ENCODE data around the gene HARS1. TPM values are rescaled to one million over a fixed set of nuclear protein-coding genes. Genes with fewer than 3 reads are reported as not detected.
A peak's percentile ranks its signal among the peaks of the same experiment; 100 is the strongest.

HARS1 gene
- total RNA-seq, 4 donors from 2014 or later, result 45.7 to 68.7 (median 59.9) TPM

DNA sequence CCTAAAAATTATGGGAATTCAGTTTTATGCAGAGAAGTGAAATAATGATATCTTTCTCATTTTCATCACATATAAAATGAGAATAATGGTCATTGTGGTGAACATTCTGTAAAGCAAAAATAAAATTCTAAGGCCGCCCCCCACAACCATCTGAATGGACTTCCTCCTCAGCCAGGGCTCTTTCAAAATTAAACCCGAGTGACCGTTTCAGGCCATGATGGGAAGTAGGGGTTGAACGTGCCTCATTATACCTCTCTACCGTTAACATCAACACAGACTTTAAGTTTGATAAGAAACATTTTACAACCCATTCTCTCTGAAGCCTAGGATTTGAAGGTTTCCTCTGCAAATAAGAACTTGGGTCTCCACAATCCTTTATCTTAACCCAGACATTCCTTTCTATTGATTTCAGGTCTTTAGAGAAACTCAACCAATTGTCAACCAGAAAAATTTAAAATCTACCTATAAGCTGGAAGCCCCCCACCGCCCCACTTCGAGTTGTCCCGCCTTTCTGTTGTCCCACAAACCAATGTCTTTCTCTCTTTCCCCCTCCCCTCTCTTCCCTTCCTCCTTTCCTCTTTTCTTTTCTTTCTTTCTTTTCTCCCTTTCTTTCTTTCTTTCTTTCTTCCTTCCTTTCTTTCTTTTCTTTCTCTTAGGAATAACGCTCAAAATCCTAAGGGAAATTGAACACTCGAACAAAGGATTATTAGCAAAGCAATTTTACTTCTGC is 53.6 kb downstream of the HARS1 start:
- no peak overlapping the region for H3K27ac ChIP-seq (replicated peaks in 1 of 4)
- H3K36me3 ChIP-seq, result peaks cover 0 to 12% (median 9%) of the 10 kb centered on the region in 4 donors
- peaks cover 16 to 41% (median 38%) of the 10 kb centered on the region in 4 donors for H3K4me1 ChIP-seq
- no peaks in the 10 kb centered on the region for H3K9me3 ChIP-seq
- H3K4me3 ChIP-seq, result no peak overlapping the region
- no peaks in the 10 kb centered on the region for H3K27me3 ChIP-seq
- no peak for TF ChIP-seq EP300 (IDR thresholded peaks at IDR 0.05)
- TF ChIP-seq, protein P1, sequence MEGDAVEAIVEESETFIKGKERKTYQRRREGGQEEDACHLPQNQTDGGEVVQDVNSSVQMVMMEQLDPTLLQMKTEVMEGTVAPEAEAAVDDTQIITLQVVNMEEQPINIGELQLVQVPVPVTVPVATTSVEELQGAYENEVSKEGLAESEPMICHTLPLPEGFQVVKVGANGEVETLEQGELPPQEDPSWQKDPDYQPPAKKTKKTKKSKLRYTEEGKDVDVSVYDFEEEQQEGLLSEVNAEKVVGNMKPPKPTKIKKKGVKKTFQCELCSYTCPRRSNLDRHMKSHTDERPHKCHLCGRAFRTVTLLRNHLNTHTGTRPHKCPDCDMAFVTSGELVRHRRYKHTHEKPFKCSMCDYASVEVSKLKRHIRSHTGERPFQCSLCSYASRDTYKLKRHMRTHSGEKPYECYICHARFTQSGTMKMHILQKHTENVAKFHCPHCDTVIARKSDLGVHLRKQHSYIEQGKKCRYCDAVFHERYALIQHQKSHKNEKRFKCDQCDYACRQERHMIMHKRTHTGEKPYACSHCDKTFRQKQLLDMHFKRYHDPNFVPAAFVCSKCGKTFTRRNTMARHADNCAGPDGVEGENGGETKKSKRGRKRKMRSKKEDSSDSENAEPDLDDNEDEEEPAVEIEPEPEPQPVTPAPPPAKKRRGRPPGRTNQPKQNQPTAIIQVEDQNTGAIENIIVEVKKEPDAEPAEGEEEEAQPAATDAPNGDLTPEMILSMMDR (IDR thresholded peaks at IDR 0.05), result no peak
- no peak for TF ChIP-seq POLR2A (IDR thresholded peaks at IDR 0.05; ENCODE audit: low read depth)
- no peak for TF ChIP-seq POLR2AphosphoS5 (IDR thresholded peaks at IDR 0.05)
- no peak for DNase-seq (ENCODE audit: extremely low spot score)
- intact Hi-C loops (cut with DNase I), result loop anchor here (5.0 kb wide), 2 partner anchors 70 to 85 kb away; no protein-coding TSS in a partner anchor
- 87% methylated on average over 10 of the region's 10 CpGs for WGBS

DNA sequence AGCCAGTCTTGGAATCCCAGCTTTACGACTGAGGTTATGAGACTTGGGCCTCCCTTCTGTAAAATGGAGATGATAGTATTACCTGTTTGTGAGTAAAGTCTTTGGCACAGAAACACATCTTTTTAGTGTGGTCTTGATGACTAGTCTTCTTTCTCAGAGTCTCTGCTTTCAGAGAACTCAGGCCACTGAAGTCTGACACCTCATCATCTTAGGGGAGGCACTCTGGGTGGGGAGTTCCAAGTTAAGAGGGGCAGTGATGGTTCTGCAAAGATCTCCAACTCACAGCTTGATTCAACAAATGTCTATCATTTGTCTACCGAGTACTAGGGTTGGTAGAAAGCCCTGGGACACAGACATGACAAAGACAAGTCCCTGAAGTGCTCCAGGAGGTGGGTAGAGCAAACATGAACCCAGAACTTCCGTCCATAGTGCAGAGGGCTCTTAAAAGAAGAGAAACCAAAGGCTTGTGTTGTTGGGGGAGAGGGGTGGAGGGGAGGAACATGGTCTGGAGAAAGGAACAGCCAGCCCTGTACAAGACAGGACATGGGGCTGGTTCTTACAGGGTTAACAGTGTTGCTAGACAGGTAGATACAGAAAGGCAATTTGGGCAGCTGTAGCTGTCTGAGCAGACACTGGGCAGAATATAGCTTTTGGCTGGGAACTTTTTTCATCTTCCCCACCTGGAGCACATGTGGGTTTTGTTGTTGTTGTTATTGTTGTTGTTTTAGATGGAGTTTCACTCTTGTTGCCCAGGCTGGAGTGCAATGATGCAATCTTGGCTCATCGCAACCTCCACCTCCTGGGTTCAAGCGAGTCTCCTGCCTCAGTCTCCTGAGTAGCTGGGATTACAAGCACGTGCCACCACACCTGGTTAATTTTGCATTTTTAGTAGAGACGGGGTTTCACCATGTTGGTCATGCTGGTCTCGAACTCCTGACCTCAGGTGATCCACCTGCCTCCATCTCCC is 55.6 kb downstream of the HARS1 start:
- Histone ChIP-seq H3K9me3 (no peaks in the 10 kb centered on the region), H3K4me1 (peaks cover 23 to 49% (median 42%) of the 10 kb centered on the region in 4 donors), H3K36me3 (no peaks in the 10 kb centered on the region), H3K4me3 (no peak overlapping the region), H3K27me3 (no peaks in the 10 kb centered on the region), H3K27ac (replicated peaks in 1 of 4) (no peak overlapping the region)
- intact Hi-C loops (cut with DNase I), result loop anchor here (5.0 kb wide), 2 partner anchors 68 to 83 kb away; no protein-coding TSS in a partner anchor
- no peak for DNase-seq (ENCODE audit: extremely low spot score)
- TF ChIP-seq, protein P1 (IDR thresholded peaks at IDR 0.05), result no peak
- TF ChIP-seq POLR2A (IDR thresholded peaks at IDR 0.05; ENCODE audit: low read depth), result no peak
- no peak for TF ChIP-seq EP300 (IDR thresholded peaks at IDR 0.05)
- TF ChIP-seq POLR2AphosphoS5 (IDR thresholded peaks at IDR 0.05), result no peak
- 83% methylated on average over 8 of the region's 8 CpGs for WGBS

DNA sequence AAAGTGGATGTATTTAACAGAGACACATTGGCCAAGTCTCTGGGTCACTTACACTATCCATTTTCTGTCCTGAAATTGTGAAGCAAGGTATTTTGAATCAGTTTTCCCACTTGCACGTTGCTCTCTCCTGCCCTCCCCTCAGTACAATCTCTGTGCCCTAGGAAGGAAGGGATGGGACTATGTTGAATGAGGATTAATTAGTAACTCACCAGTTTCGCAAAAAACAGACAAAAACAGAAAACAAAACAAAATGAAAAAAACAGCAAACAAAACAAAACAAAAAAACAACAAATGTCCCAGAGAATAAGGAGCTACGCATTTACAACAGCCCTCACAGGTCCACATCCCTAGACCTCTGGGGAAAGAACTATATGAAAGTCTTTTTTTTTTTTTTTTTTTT is 57.1 kb downstream of the HARS1 start:
- no peaks in the 10 kb centered on the region for H3K27me3 ChIP-seq
- H3K9me3 ChIP-seq, result no peaks in the 10 kb centered on the region
- WGBS, result 69% methylated on average over 3 of the region's 3 CpGs
- H3K36me3 ChIP-seq, result no peaks in the 10 kb centered on the region
- no peak for DNase-seq (ENCODE audit: extremely low spot score)
- no peak for TF ChIP-seq POLR2AphosphoS5 (IDR thresholded peaks at IDR 0.05)
- TF ChIP-seq POLR2A (IDR thresholded peaks at IDR 0.05; ENCODE audit: low read depth), result no peak
- TF ChIP-seq, protein P1 (IDR thresholded peaks at IDR 0.05), result no peak
- no peak for TF ChIP-seq EP300 (IDR thresholded peaks at IDR 0.05)
- no peak overlapping the region for H3K4me3 ChIP-seq
- peaks cover 14 to 38% (median 32%) of the 10 kb centered on the region in 4 donors for H3K4me1 ChIP-seq
- intact Hi-C loops (cut with DNase I), result no loop called here
- H3K27ac ChIP-seq (replicated peaks in 1 of 4), result peak overlapping the region in 3 of 4 donors; percentile 30 to 82 (median 71)

DNA sequence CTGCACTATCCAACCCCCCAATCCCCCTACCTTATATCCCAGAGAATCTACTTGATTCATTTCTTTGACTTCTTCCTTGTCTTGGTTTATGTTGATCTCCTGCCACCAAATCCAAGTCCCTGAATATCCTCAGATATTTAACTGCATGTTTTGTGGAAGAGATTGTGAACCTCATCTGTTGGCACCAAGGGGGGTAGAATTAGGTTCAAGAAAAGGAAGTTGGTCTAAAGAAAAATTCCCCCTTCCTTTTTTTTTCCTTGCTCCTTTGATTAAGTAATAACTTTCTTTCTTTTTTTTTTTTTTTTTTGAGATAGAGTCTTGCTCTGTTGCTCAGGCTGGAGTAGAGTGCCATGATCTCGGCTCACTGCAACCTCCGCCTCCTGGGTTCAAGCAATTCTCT is 57.7 kb downstream of the HARS1 start:
- WGBS, result 70% methylated on average over 2 of the region's 2 CpGs
- peaks cover 10 to 33% (median 27%) of the 10 kb centered on the region in 4 donors for H3K4me1 ChIP-seq
- intact Hi-C loops (cut with DNase I), result no loop called here
- no peaks in the 10 kb centered on the region for H3K27me3 ChIP-seq
- no peaks in the 10 kb centered on the region for H3K36me3 ChIP-seq
- no peak for DNase-seq (ENCODE audit: extremely low spot score)
- H3K27ac ChIP-seq (replicated peaks in 1 of 4), result peak overlapping the region; percentile 71 to 82 (median 71)
- H3K4me3 ChIP-seq, result peak overlapping the region; percentile 59 to 66 (median 61)
- H3K9me3 ChIP-seq, result no peaks in the 10 kb centered on the region
- no peak for TF ChIP-seq EP300 (IDR thresholded peaks at IDR 0.05)
- TF ChIP-seq POLR2A (IDR thresholded peaks at IDR 0.05; ENCODE audit: low read depth), result no peak
- TF ChIP-seq, protein P1 (IDR thresholded peaks at IDR 0.05), result no peak
- no peak for TF ChIP-seq POLR2AphosphoS5 (IDR thresholded peaks at IDR 0.05)
